Measurements from ENCODE around the gene MYNN.
A peak's percentile ranks its signal among the peaks of the same experiment; 100 is the strongest.

Gene MYNN

DNA sequence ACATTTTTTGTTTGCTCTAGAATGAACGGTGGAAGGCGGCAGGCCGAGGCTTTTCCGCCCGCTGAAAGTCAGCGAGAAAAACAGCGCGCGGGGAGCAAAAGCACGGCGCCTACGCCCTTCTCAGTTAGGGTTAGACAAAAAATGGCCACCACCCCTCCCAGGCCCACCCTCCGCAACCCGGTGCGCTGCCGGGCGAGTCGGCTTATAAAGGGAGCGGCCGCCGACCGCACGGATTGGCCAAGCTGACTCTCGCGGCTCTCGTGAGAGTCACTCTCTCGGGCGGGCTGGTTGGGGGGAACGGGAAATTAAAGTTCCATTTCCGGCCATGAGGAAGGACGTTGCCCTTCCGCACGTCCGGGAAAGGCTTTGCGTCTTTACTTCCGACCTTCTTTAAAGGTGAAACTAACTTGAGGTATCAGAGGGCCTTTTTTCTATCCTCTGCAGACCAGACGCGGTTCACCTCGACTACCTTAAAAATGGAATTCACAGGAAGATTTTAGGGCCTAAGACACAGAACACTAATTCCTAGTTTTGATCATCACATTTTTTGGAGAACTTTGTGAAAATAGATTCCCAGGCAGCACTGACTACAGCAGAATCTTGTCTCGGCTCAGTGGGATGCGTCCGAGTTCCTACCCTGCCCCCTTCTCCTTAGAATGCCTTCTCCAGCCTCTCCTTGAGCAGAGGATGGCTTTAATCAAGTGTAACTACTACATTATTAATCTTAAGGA lies 8.1 kb upstream of the MYNN start, which contains the start of gene TERC:
TERC (minus strand) TSS at position 179 of the 731 bp plus-strand sequence.
- H3K4me3 ChIP-seq (ENCODE audit: low read depth, low read length), result peak within 1 kb of the TSS; percentile 91
- TF ChIP-seq, protein P1, sequence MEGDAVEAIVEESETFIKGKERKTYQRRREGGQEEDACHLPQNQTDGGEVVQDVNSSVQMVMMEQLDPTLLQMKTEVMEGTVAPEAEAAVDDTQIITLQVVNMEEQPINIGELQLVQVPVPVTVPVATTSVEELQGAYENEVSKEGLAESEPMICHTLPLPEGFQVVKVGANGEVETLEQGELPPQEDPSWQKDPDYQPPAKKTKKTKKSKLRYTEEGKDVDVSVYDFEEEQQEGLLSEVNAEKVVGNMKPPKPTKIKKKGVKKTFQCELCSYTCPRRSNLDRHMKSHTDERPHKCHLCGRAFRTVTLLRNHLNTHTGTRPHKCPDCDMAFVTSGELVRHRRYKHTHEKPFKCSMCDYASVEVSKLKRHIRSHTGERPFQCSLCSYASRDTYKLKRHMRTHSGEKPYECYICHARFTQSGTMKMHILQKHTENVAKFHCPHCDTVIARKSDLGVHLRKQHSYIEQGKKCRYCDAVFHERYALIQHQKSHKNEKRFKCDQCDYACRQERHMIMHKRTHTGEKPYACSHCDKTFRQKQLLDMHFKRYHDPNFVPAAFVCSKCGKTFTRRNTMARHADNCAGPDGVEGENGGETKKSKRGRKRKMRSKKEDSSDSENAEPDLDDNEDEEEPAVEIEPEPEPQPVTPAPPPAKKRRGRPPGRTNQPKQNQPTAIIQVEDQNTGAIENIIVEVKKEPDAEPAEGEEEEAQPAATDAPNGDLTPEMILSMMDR (IDR thresholded peaks at IDR 0.05; ENCODE audit: borderline replicate concordance, insufficient read depth, low read depth, low read length), result no peak

DNA sequence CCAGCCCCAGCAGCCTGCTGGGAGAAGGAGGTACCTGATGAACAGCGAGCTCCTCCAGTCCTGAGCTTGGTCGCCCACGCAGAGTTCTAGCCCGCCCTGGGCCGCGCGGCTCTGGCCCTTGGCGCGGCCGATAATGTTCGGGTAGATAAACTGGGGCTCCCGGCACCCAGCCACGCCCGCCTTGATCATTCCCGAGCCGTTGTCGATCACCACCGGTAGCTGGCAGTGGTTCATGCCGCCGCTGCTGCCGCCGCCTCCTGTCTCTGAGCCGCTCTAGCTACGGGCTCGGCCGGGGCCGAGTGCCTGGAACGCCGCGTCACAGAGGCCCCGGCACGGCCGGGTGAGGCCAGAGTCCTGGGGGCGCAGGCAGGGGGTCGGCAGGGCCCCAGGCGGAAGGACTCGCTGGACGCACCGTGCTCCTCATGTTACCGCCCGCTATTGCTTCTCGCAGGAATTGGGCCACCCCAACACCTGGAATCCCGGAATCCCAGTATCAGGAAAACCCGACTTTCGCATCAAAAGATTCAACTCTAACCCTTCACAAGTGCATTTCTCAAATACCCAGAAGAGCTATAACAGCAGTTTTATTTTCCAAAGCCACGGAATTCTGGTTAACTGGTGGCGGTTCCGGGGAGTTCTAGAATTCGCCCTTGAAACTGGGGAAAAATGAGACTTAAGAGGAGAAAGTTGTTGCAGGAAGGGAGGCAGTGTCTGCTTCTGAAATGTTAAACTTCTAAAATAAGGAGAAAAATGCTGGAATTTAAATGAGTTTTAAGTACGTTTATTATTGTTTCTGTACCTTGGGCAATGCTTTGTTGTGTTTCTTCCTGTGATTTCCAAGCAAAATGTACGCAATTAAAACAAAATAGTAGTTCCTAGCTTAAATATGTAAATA lies 3.7 kb upstream of the MYNN start, which contains the start of gene ACTRT3:
ACTRT3 (minus strand) TSS at position 275 of the 895 bp plus-strand sequence; CDS start at position 234, 41 bp downstream.
- peak within 1 kb of the TSS; percentile 56 for H3K4me3 ChIP-seq (ENCODE audit: low read depth, low read length)
- TF ChIP-seq, protein P1 (IDR thresholded peaks at IDR 0.05; ENCODE audit: borderline replicate concordance, insufficient read depth, low read depth, low read length), result 0 out of 2 replicates have a peak, but pooled peaks have one; percentile 6

DNA sequence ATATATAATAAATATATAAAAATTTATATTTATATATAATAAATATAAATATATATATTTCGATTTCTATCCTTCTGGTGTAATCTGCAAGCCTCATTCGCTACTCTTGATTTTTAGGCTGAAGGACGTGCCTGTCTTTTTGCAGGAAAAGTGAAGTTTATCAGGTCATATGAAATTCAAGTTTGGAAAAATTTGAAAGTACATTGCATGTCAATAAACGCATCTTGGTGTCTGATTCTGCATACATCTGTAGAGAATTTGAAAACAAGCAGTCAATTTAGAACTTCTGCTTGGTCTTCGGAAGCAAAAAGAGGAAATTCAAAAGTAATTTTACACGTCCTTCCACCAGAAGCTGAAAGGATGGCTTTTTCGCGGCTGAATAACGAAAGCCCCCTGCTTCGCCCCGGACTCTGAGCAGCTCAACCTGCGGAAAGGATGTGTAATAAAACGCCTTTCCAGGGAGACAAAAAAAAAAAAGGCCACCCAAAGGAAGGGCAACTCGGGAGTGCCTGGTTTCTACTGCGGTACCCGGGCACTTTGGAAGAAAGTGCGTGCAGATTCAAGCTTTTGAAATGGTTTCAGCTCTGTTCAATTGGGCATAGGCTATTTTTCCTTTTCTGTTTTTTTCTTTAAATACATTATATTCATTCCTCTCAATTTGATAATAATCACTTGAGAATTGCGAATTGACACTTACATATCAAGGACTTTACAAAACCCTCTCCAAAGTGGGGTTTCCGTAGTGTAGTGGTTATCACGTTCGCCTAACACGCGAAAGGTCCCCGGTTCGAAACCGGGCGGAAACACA lies 1.5 kb upstream of the MYNN start:
- H3K4me3 ChIP-seq (ENCODE audit: low read depth, low read length), result peak overlapping the region; percentile 63

DNA sequence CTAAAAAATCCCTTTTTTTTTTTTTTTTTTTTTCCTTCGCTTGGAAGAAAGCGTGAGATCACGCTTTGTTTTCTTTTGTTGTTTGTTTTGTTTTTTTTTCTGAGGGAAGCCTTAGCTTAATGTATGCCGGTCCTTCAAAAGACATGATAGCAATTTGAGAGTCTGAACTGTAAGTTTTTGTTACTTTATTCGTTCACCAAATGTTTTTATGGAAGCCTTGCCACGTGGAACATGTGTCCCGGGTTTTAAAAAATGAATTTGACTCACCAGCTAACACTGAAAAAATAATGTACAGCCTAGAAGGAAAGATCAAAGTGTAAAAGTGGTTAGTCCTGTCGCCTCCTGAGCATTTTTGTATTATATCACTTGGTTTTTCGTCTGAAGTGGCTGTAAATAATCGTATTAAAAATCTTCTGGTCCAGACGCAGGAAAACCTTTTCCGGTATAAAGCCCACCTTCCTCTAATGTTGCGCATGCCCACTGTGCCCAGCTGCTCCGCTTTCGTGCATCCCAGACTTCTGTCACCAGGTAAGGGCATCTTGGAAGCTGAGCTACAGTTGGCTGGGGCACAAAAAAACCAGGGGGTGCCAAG lies 795 bp upstream of the MYNN start:
- TF ChIP-seq, protein P1 (IDR thresholded peaks at IDR 0.05; ENCODE audit: borderline replicate concordance, insufficient read depth, low read depth, low read length), result no peak
- peak overlapping the region; percentile 92 for H3K4me3 ChIP-seq (ENCODE audit: low read depth, low read length)

More for the DNA sequence above, 1.5 kb upstream of the MYNN start:
- TF ChIP-seq, protein P1 (IDR thresholded peaks at IDR 0.05; ENCODE audit: borderline replicate concordance, insufficient read depth, low read depth, low read length), result no peak

DNA sequence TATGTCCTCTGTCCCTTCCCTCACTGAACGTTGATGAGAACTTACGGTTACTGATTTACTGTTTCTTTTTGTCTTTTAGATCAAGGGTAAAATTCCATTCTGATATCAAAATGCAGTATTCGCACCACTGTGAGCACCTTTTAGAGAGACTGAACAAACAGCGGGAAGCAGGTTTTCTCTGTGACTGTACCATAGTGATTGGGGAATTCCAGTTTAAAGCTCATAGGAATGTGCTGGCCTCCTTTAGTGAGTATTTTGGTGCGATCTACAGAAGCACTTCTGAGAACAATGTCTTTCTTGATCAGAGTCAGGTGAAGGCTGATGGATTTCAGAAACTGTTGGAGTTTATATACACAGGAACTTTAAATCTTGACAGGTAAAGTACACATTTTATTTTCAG lies 990 bp downstream of the MYNN start:
- H3K4me3 ChIP-seq (ENCODE audit: low read depth, low read length), result peak overlapping the region; percentile 92
- TF ChIP-seq, protein P1 (IDR thresholded peaks at IDR 0.05; ENCODE audit: borderline replicate concordance, insufficient read depth, low read depth, low read length), result no peak

DNA sequence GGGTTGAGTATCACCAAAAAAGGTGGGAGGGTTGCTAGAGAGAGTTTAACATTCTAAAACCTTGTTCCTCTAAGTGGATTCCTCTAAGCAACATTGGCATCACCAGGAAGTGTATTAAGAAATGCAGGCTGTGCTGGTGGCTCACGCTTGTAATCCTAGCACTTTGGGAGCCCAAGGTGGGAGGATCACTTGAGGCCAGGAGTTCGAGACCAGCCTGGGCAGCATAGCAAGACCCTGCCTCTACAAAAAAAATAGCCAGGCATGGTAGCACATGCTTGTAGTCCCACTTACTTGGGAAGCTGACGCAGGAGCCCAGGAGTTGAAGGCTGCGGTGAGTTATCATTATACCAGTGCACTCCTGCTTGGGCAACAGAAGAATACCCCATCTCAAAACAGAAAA lies 4.6 kb downstream of the MYNN start:
- TF ChIP-seq, protein P1 (IDR thresholded peaks at IDR 0.05; ENCODE audit: borderline replicate concordance, insufficient read depth, low read depth, low read length), result no peak
- no peak overlapping the region for H3K4me3 ChIP-seq (ENCODE audit: low read depth, low read length)

Data from GM12875 (cell line).